Activated CD4-positive, alpha-beta memory T cell treated with anti-CD3 and anti-CD28 coated beads, Interleukin-2, amount 10 ng/mL, durations not matched to agents 7 days and 5 days (primary cell): Measurements from ENCODE around the gene ZNF285. TPM values are rescaled to one million over a fixed set of nuclear protein-coding genes. Genes with fewer than 3 reads are reported as not detected.
"Not testable (repeated sequence)": the region's sequence is repeated elsewhere in the genome, so short reads cannot be mapped to it uniquely, and the experiment has no call there.

Source experiments
- CTCF ChIA-PET: fragments of 350-600 bp; sonication (Branson Sonifier 250); formaldehyde crosslinking; loops from one replicate; lab custom pipeline; 2021; ENCODE audit warnings: antibody characterized with exemption, inconsistent platforms; lab: Charles Lee
- POLR2A ChIA-PET: fragments of 350-600 bp; sonication (Branson Sonifier 250); formaldehyde crosslinking; loops from one replicate; lab custom pipeline; 2021; ENCODE audit warnings: antibody characterized with exemption; lab: Charles Lee
- DNase-seq: peaks from one replicate; pipeline ENCODE4 v3.0.0-alpha.2; 2020
- H3K27ac Mint-ChIP-seq: one replicate; pipeline ENCODE4 v1.8.0; 2021; ENCODE audit warnings: mild to moderate bottlenecking, mixed read lengths
- H3K27me3 Mint-ChIP-seq: one replicate; pipeline ENCODE4 v1.8.0; 2021; ENCODE audit warnings: mixed read lengths
- H3K36me3 Mint-ChIP-seq: one replicate; pipeline ENCODE4 v1.8.0; 2021; ENCODE audit warnings: low read depth, mixed read lengths
- H3K4me1 Mint-ChIP-seq: one replicate; pipeline ENCODE4 v1.8.0; 2021; ENCODE audit warnings: mixed read lengths
- H3K4me3 Mint-ChIP-seq: one replicate; pipeline ENCODE4 v1.8.0; 2021; ENCODE audit warnings: mild to moderate bottlenecking, mixed read lengths
- H3K9me3 Mint-ChIP-seq: one replicate; pipeline ENCODE4 v1.8.0; 2021; ENCODE audit warnings: mixed read lengths
- total RNA-seq, 2 experiments: library from RNA; stranded (reverse); gene quantifications; one replicate each; pipeline ENCODE4 v1.2.3, GENCODE V29; 2021

The ZNF285 gene
- under 1 TPM; 0.48 to 0.60 TPM for total RNA-seq

DNA sequence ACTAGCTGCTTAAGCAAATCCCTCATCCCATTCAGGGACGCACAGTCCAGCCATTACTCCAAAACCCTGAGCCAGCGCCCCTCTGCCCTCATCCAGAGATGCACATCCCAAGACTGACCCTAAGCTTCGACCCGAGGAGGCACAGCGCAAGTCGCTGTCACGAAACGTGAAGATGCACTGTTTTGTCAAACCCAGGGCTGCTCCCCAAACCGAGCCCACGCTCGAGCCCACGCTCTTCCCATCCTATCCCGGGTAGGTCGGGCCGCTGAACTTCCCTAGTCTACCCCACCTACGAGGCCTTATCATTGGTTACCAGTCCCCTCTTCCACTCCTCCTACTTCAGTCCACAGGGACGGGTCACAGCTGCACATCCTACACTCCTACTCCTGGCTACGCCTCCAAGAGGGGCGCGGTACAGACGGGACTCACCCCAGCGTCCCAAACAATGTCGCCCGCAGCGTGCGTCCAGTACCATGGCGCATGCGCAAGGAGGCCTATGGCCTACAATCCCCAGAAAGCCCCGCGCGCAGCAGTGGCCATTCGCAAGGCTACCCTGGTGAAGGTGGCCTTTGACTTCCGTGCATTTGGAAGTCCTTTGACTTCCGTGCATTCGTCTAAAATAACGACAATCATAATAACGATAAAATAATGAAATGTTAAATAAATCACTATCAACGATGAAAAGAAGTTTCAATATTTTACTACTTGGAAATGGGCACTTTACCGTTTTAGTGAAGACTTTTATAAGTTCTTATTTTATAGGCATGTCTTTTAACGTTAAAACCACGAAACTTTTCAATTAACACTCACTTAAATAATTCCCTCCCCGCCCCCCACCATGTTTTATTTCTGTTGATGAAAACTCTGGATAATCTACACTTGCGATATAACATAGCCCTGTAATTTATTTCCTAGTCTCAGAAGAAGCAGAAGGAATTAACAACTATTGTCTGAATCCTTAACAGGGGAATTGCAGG lies at the start of gene ZNF285:
TSS of gene ZNF285 (minus strand) at position 470 of the 977 bp plus-strand sequence. CDS start 4,395 bp downstream, outside the sequence.
- no peaks in the 10 kb centered on the region for H3K27me3 Mint-ChIP-seq
- no peak within 1 kb of the TSS for H3K27ac Mint-ChIP-seq
- ChIA-PET CTCF (no interaction called here), POLR2A (no interaction called here)
- DNase-seq, result peak; percentile 69
- H3K4me3 Mint-ChIP-seq, result peak within 1 kb of the TSS; percentile 74
- H3K4me1 Mint-ChIP-seq, result peaks cover 8% of the 10 kb centered on the region
- peaks cover 27% of the 10 kb centered on the region for H3K9me3 Mint-ChIP-seq
- H3K36me3 Mint-ChIP-seq, result peaks cover 6% of the 10 kb centered on the region

DNA sequence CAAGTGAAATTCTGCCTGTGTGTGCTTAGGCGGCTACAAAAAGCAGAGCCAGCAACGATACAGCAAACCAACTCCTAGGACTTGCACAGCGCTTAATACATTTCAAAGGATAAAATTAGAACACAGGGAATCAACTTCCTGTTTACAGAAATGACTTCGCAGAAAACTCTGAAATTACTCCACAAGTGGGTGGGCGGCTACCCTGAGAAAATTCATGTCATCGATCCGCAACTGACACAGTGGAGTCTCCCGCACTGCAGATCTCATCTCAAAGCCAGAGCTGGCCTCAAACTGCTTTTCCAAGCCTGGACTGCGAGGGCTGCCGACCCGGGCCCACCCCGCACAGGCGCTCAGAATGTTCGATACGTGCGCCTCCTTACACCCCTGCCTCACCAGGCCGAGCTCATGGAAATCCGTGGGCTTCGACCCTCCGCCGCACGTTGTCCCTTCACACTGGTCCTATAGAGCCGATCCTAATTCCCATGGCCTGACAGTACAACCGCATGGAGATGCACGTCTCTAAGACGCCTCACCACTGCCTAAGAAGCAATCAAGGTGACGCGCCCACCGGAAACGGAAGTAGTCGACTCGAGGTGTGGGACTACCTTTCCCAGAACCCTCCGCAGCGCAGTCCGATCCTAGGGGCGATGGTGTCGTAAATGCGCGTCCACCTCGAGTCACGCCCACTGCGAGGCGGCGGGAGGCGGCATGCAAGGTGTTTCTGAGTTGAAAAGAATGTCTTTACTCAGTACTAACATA lies 46.7 kb upstream of the ZNF285 start, which contains the start of gene ZNF229:
TSS of gene ZNF229 (minus strand) at position 557 of the 759 bp plus-strand sequence. CDS start 5,625 bp downstream, outside the sequence.
- Mint-ChIP-seq H3K27ac (no peak within 1 kb of the TSS), H3K9me3 (peaks cover 68% of the 10 kb centered on the region), H3K4me1 (peaks cover 5% of the 10 kb centered on the region), H3K4me3 (peak within 1 kb of the TSS; percentile 37), H3K27me3 (no peaks in the 10 kb centered on the region), H3K36me3 (peaks cover 4% of the 10 kb centered on the region)
- CTCF ChIA-PET, result no interaction called here
- POLR2A ChIA-PET, result no interaction called here
- peak; percentile 50 for DNase-seq

DNA sequence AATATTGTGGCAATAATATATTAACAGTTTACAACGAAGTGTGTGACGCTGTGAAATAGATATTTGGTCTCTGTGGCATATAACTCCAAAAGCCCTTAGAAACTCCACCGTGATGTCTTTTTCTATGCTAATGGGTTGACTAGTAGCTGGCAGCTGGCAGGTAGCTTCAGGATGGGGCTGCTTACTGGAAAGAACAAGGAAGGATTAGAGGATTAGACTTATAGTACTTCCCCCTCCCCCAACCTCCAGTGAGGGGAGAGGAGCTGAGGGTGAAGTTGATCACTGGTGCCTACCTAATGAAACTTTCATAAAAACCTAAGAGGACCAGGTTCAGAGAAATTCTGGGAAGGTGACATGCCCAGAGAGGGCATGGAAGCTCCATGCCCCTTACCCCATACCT lies 37.0 kb upstream of the ZNF285 start:
- H3K9me3 Mint-ChIP-seq, result peaks cover 57% of the 10 kb centered on the region
- H3K27ac Mint-ChIP-seq, result no peak overlapping the region
- H3K4me1 Mint-ChIP-seq, result no peaks in the 10 kb centered on the region
- no peaks in the 10 kb centered on the region for H3K27me3 Mint-ChIP-seq
- H3K36me3 Mint-ChIP-seq, result peaks cover under 1% of the 10 kb centered on the region
- POLR2A ChIA-PET, result no interaction called here
- CTCF ChIA-PET, result no interaction called here
- no peak overlapping the region for H3K4me3 Mint-ChIP-seq
- DNase-seq, result no peak

DNA sequence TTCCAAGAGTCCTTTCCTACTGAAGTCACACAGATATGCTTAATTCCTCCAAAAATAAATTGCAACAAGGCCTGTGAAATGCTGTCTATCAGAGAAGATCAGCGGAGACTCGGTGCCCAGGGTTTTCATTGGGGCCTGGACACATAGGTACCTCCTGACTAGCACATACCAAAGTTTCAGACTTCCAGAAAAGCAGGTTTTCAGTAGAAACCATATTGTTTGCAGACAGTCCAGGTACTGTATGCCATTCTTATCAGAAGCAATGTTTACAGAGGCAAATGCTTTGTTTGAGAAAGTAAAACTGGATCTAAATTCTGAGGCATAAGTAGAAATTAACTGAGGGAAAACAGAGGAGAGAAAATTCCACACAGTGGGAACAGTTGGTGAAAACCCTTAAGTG lies 34.0 kb upstream of the ZNF285 start:
- peaks cover 59% of the 10 kb centered on the region for H3K9me3 Mint-ChIP-seq
- no peaks in the 10 kb centered on the region for H3K4me1 Mint-ChIP-seq
- no peak overlapping the region for H3K4me3 Mint-ChIP-seq
- H3K36me3 Mint-ChIP-seq, result peaks cover 3% of the 10 kb centered on the region
- ChIA-PET POLR2A (no interaction called here), CTCF (no interaction called here)
- H3K27me3 Mint-ChIP-seq, result no peaks in the 10 kb centered on the region
- no peak for DNase-seq
- H3K27ac Mint-ChIP-seq, result no peak overlapping the region

DNA sequence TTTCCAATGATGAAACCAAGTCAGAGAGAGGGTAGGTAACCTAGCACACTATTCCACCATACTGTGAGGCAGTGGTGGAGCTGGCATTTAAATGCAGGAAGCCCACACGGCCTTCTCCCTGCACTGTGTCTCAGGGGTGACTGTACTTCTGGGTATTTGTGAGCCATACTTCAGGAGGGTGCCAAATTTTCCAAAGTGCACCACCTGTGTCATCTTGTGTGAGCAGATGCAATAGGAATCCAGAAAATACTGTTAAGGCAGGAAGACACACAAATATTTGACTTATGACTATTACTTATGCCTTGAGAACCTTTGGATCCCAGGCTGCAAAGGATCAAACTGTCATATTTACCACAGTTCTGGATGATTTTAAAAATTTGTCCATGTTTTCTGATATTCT lies 29.5 kb upstream of the ZNF285 start:
- H3K36me3 Mint-ChIP-seq, result peaks cover 3% of the 10 kb centered on the region
- H3K27ac Mint-ChIP-seq, result no peak overlapping the region
- no peak overlapping the region for H3K4me3 Mint-ChIP-seq
- DNase-seq, result no peak
- H3K9me3 Mint-ChIP-seq, result peaks cover 67% of the 10 kb centered on the region
- POLR2A ChIA-PET, result no interaction called here
- H3K27me3 Mint-ChIP-seq, result no peaks in the 10 kb centered on the region
- CTCF ChIA-PET, result no interaction called here
- no peaks in the 10 kb centered on the region for H3K4me1 Mint-ChIP-seq

DNA sequence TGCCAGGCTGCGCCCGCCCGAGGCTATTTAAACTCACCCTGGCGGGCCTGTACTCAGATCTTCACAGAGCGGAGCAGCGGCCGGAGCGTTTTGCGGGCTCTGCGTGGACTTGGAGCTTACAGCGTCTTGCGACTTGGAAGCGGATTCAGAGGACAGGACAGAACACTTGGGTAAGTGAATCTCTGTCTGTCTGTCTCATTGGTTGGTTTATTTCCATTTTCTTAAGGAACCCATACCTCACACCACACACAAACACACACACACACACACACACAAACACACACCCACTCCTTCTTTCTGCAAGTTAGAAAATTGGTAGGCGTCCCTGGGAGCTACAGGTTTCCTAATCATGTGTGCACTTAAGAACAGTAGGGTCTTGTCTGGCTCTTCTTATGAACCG lies 14.1 kb upstream of the ZNF285 start:
- POLR2A ChIA-PET, H3K27ac Mint-ChIP-seq, DNase-seq, CTCF ChIA-PET, H3K4me3 Mint-ChIP-seq, H3K27me3 Mint-ChIP-seq, H3K4me1 Mint-ChIP-seq, H3K36me3 Mint-ChIP-seq: not testable (repeated sequence)
- H3K9me3 Mint-ChIP-seq, result peaks cover 46% of the 10 kb centered on the region

DNA sequence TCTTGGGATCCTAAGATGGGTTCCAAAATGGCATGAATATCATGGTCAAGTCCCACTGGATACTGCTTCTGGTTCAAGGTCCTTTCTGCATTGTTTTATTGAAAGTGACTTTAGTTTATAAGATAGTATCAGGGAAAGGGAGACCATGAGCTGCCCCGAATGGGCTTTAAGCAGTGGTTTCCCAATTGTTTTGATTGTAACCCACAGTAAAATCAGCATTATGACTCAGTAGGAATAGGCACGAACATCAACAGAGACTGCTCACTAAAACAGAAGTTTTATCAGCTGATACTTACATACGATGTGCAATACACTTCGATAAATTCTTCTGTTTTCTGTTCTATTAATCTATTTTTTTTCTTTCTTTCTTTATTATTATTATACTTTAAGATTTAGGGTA lies 12.1 kb downstream of the ZNF285 start:
- H3K27me3 Mint-ChIP-seq, POLR2A ChIA-PET, H3K36me3 Mint-ChIP-seq, H3K27ac Mint-ChIP-seq, H3K4me1 Mint-ChIP-seq, CTCF ChIA-PET, DNase-seq, H3K4me3 Mint-ChIP-seq: not testable (repeated sequence)
- H3K9me3 Mint-ChIP-seq, result peaks cover 34% of the 10 kb centered on the region

DNA sequence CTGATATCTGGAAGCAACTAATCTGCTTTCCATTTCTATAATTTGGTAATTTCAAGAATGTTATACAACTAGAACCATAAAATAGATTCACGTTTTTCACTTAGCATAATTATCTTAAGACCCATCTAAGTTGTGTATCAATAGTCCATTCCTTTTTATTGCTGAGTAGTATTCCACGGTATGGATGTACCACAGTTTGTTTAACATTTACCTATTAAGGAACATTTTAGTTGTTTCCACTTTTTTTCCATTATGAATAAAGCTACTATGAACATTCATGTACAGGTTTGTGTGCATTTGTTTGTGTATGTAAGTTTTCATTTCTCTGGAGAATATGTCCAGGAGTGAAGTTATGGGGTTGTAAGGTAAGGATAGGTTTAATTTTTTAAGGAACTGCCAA lies 26.6 kb downstream of the ZNF285 start:
- Mint-ChIP-seq H3K36me3 (no peaks in the 10 kb centered on the region), H3K27ac (no peak overlapping the region), H3K4me3 (no peak overlapping the region), H3K4me1 (no peaks in the 10 kb centered on the region), H3K27me3 (no peaks in the 10 kb centered on the region), H3K9me3 (peaks cover 20% of the 10 kb centered on the region)
- ChIA-PET CTCF (no interaction called here), POLR2A (no interaction called here)
- DNase-seq, result no peak

DNA sequence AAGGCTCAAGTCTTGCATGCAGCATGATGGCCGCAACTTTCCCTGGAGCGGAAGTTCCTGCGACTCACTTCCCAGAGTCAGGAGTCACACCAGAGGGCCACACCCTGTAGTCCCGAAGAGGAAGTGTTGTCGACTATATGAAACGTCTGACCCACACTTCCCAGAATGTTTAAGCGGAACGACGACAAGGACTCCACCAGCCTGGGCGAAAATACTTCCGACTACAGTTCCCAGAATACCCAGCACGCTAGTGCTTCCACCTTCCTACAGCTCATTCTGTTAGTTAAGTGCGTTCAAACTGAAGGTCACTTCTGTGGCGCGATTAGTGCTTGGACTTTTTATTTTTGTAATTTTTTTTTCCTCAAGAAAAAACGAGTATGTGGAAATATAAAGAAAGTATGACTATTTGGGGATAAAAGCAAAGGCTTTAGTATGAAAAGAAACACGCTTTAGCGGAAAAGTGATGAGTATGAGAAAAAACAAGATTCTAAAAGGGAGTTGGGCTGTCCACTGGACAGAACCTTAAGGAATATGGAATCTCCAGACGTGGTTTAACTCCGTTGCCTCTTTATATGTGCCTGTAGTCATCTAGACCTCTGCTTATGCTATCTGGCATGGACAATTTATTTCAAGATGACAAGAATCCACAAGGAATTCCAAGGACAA lies 29.5 kb downstream of the ZNF285 start:
- H3K27me3 Mint-ChIP-seq, result no peaks in the 10 kb centered on the region
- ChIA-PET CTCF (no interaction called here), POLR2A (no interaction called here)
- DNase-seq, result no peak
- H3K4me3 Mint-ChIP-seq, result no peak overlapping the region
- H3K4me1 Mint-ChIP-seq, result no peaks in the 10 kb centered on the region
- H3K9me3 Mint-ChIP-seq, result peaks cover 21% of the 10 kb centered on the region
- no peak overlapping the region for H3K27ac Mint-ChIP-seq
- no peaks in the 10 kb centered on the region for H3K36me3 Mint-ChIP-seq

DNA sequence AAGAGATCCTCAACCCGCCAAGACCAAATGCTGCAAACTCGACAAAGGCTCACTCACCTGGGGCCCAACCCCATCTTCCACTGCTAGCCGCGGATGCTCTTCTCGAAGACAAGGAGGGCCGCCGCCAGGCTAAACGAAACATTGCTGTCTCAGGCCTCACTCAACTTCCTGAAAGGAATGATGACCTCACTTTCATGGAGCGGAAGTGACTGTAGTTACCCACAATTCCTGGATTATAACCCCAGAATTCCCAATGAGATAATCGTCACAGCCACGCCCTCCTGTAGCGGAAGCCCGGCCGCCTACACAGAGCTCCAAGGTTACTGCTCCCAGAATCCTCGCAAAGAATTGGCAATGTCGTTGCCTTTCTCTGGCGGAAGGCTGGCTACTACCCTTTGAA lies 34.4 kb downstream of the ZNF285 start:
- Mint-ChIP-seq H3K27me3 (no peaks in the 10 kb centered on the region), H3K4me1 (no peaks in the 10 kb centered on the region), H3K4me3 (no peak overlapping the region), H3K27ac (no peak overlapping the region), H3K36me3 (no peaks in the 10 kb centered on the region), H3K9me3 (peaks cover 31% of the 10 kb centered on the region)
- no peak for DNase-seq
- ChIA-PET POLR2A (no interaction called here), CTCF (no interaction called here)

DNA sequence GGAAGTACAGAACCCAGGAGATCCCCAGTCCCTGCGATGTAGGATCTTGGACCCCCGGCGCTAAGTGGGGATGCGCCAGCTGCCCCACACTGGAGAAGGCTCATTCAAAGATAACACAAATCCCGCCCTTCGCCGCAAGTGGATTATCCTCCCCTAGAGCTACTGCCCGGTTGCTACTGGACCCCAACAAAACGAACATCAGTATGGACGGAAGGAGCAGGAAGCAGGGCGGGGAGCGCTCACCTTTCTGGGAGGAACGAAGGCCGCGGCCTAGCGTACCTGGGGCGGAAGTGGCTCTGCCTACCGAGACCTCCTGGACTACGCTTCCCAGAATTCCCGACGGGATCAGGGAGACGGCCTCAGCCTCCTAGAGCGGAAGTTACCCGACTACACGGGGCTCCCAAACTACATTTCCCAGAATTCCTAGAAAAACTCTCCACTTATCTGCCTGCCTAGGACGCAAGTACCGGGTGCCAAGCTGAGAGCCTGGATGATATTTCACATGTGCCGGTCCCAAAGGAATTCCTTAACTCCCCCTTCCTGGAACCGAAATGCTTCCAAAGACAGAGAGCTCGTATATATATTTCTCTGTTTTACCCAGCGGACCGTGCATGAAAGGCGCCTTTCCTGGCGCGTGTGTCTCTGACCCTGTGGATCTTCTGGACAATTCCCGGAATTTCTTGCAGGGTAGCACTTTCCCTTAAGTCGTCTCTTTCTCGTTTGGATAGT lies 44.9 kb downstream of the ZNF285 start, which contains the start of gene ZNF112:
TSS of gene ZNF112 (minus strand) at position 298 of the 729 bp plus-strand sequence. CDS start 16,141 bp downstream, outside the sequence.
- no peak within 1 kb of the TSS for H3K27ac Mint-ChIP-seq
- no peaks in the 10 kb centered on the region for H3K27me3 Mint-ChIP-seq
- no peaks in the 10 kb centered on the region for H3K4me1 Mint-ChIP-seq
- CTCF ChIA-PET, result no interaction called here
- H3K36me3 Mint-ChIP-seq, result no peaks in the 10 kb centered on the region
- peaks cover 37% of the 10 kb centered on the region for H3K9me3 Mint-ChIP-seq
- POLR2A ChIA-PET, result no interaction called here
- no peak for DNase-seq
- no peak within 1 kb of the TSS for H3K4me3 Mint-ChIP-seq

DNA sequence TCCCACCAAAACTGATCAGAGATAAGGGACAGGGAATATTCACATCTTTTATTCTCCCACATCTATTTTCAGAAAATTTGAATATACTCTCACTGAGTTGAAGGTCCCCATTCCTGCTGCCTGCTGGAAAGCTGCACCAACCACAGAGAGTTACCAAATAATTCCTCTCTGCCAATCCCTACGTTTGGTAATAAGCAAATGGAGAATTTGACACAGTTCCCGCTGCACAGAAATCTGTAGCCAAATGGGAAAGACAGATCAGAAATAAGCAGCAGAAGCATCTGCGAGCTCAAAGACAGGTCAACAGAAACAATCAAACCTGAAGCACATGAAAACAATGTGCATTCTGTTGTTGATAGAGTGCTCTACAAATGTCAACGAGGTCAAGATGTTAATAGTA lies 54.9 kb downstream of the ZNF285 start:
- no peak for DNase-seq
- Mint-ChIP-seq H3K4me1 (no peaks in the 10 kb centered on the region), H3K36me3 (no peaks in the 10 kb centered on the region), H3K27me3 (no peaks in the 10 kb centered on the region), H3K9me3 (peaks cover 25% of the 10 kb centered on the region), H3K27ac (no peak overlapping the region), H3K4me3 (no peak overlapping the region)
- ChIA-PET POLR2A (no interaction called here), CTCF (interaction anchor here (0.6 kb wide), 1 partner anchor 27 kb away, joined by 3 read pairs; no protein-coding TSS in a partner anchor)
